Measurements from ENCODE around the gene NUPR1. TPM values are rescaled to one million over a fixed set of nuclear protein-coding genes. Genes with fewer than 3 reads are reported as not detected.

The NUPR1 gene
- total and polyA plus RNA-seq, 2 of the 13 experiments (the other 11 are each of a cell fraction or from before 2014, with no cell fraction given) = 18.0 to 25.6 TPM

- TF ChIP-seq IKZF1 (IDR thresholded peaks at IDR 0.05) (no peak), ZBTB40 (IDR thresholded peaks at IDR 0.05) (no peak), ZBTB40 (CRISPR knock-in tag; IDR thresholded peaks at IDR 0.05) (no peak; the same call in none of the 2 replicates), ZSCAN21 (CRISPR knock-in tag; IDR thresholded peaks at IDR 0.05; ENCODE audit: borderline replicate concordance) (peak; percentile 67), ZNF431 (CRISPR knock-in tag; IDR thresholded peaks at IDR 0.05; ENCODE audit: borderline replicate concordance, low read depth) (no peak), CBX5 (CRISPR knock-in tag; IDR thresholded peaks at IDR 0.05; ENCODE audit: borderline replicate concordance) (0 out of 2 replicates have a peak, but pooled peaks have one; percentile 34), NR2F1 (CRISPR knock-in tag; IDR thresholded peaks at IDR 0.05) (peak in 1 of 2 experiments; percentile 40; a peak in 2 of 4 replicates), ATAD3A (CRISPR knock-in tag; IDR thresholded peaks at IDR 0.05) (no peak), SPEN (CRISPR knock-in tag; IDR thresholded peaks at IDR 0.05; ENCODE audit: low read depth) (peak; percentile 89), KMT2B (CRISPR knock-in tag; IDR thresholded peaks at IDR 0.05) (peak; percentile 77; the same call in 1 of the 2 replicates), ZNF720 (CRISPR knock-in tag; IDR thresholded peaks at IDR 0.05) (no peak), HOXA5 (CRISPR knock-in tag; IDR thresholded peaks at IDR 0.05) (no peak; the same call in 1 of the 2 replicates), ISL2 (CRISPR knock-in tag; IDR thresholded peaks at IDR 0.05) (no peak), KAT8 (CRISPR knock-in tag; IDR thresholded peaks at IDR 0.05) (peak; percentile 98), KAT7 (CRISPR knock-in tag; IDR thresholded peaks at IDR 0.05; ENCODE audit: borderline replicate concordance) (no peak), SIX1 (CRISPR knock-in tag; IDR thresholded peaks at IDR 0.05; ENCODE audit: borderline replicate concordance) (no peak)
- TF ChIP-seq, protein P1, sequence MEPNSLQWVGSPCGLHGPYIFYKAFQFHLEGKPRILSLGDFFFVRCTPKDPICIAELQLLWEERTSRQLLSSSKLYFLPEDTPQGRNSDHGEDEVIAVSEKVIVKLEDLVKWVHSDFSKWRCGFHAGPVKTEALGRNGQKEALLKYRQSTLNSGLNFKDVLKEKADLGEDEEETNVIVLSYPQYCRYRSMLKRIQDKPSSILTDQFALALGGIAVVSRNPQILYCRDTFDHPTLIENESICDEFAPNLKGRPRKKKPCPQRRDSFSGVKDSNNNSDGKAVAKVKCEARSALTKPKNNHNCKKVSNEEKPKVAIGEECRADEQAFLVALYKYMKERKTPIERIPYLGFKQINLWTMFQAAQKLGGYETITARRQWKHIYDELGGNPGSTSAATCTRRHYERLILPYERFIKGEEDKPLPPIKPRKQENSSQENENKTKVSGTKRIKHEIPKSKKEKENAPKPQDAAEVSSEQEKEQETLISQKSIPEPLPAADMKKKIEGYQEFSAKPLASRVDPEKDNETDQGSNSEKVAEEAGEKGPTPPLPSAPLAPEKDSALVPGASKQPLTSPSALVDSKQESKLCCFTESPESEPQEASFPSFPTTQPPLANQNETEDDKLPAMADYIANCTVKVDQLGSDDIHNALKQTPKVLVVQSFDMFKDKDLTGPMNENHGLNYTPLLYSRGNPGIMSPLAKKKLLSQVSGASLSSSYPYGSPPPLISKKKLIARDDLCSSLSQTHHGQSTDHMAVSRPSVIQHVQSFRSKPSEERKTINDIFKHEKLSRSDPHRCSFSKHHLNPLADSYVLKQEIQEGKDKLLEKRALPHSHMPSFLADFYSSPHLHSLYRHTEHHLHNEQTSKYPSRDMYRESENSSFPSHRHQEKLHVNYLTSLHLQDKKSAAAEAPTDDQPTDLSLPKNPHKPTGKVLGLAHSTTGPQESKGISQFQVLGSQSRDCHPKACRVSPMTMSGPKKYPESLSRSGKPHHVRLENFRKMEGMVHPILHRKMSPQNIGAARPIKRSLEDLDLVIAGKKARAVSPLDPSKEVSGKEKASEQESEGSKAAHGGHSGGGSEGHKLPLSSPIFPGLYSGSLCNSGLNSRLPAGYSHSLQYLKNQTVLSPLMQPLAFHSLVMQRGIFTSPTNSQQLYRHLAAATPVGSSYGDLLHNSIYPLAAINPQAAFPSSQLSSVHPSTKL (CRISPR knock-in tag; IDR thresholded peaks at IDR 0.05) = peak; percentile 58
Measured at GRCh38 chr16:28491970-28492474, 46.8 kb downstream of the NUPR1 start, which contains the start of gene CLN3 (continued).
